Heart right ventricle (tissue), 16 donors: ENCODE data around the gene ZNF679. TPM values are rescaled to one million over a fixed set of nuclear protein-coding genes. Genes with fewer than 3 reads are reported as not detected.

ENCODE experiments used
- ATAC-seq, 8 donors: fragments of 200-7000 bp; cut with Tn5 transposase; one replicate each; pipeline ENCODE4 v1.9.1; 2020; ENCODE audit warnings: mild to moderate bottlenecking in 8 of 8, moderate library complexity in 8 of 8, moderate number of reproducible peaks in 1 of 8
- DNase-seq, 2 donors: peaks; one replicate each; pipeline ENCODE4 v3.0.0-alpha.2; 2020
- H3K27ac ChIP-seq, 10 donors: fragments of 200-600 bp; sonication (generic) in 2 of 10; one replicate each; pipeline versions ENCODE4 v1.5.0 to v1.8.0; 2020 to 2022; ENCODE audit warnings: mild to moderate bottlenecking in 3 of 10
- H3K27me3 ChIP-seq, 7 donors: fragments of 200-600 bp; one replicate each; pipeline ENCODE4 v1.8.0; 2021 to 2022; ENCODE audit warnings: mild to moderate bottlenecking in 2 of 7
- H3K36me3 ChIP-seq, 9 donors: fragments of 200-600 bp; sonication (generic) in 1 of 9; one replicate each; pipeline versions ENCODE4 v1.5.0 to v1.8.0; 2020 to 2022; ENCODE audit warnings: mild to moderate bottlenecking in 2 of 9
- H3K4me1 ChIP-seq, 9 donors: fragments of 200-600 bp; sonication (generic) in 1 of 9; one replicate each; pipeline versions ENCODE4 v1.5.0 to v1.8.0; 2020 to 2022; ENCODE audit warnings: mild to moderate bottlenecking in 4 of 9
- H3K4me3 ChIP-seq, 10 donors: fragments of 200-600 bp; sonication (generic) in 2 of 10; one replicate each; pipeline versions ENCODE4 v1.5.0 to v1.8.0; 2020 to 2022; ENCODE audit warnings: mild to moderate bottlenecking in 7 of 10, moderate library complexity in 2 of 10
- H3K9me3 ChIP-seq, 11 donors: fragments of 200-600 bp in 10 of 11; sonication (generic) in 2 of 11; one replicate each; pipeline versions ENCODE4 v1.5.0 to v1.8.0; 2013 to 2022; ENCODE audit warnings: mild to moderate bottlenecking in 2 of 11, control low read depth in 1 of 11, moderate library complexity in 1 of 11
- WGBS, 2 donors: extraction: QIAGEN DNeasy Blood & Tissue Kit; methylation state at CpG; one replicate each; pipeline ENCODE4 v1.1.7; 2013; ENCODE audit warnings: inconsistent platforms in 1 of 2; 5-methylcytosine and 5-hydroxymethylcytosine counted together
- intact Hi-C, 10 donors: fragments of 100-400 bp; cut with DNase I; formaldehyde crosslinking; loops; one replicate each; pipeline versions ENCODE4 v1.11.1 to v1.14.2; 2022
- polyA plus RNA-seq, 2 donors: library from polyadenylated mRNA; stranded (reverse); fragments of 200-250 nt; gene quantifications; one replicate each; pipeline ENCODE4 v1.2.3, GENCODE V29; 2013
- total RNA-seq, 10 donors: library from RNA; stranded (reverse); fragmentation: NEBNext Ultra II Directional in 3 of 10; extraction: Animal tissue kit (Norgen Biotek cat#: 25700) in 3 of 10; gene quantifications; one replicate each; pipeline versions ENCODE4 v1.2.1 to v1.2.4, GENCODE V29; 2021 to 2023
- TF ChIP-seq, protein P1 (sequence below), 9 donors: fragments of 200-600 bp; sonication (generic) in 2 of 9; IDR thresholded peaks; one replicate each; pipeline versions ENCODE4 v1.5.0 to v1.8.0; 2021 to 2022; ENCODE audit warnings: antibody characterized with exemption in 9 of 9, mild to moderate bottlenecking in 5 of 9, moderate library complexity in 1 of 9
- donor health status: Arrhythmogenic right ventricular cardiomyopathy.
- donor health status: ischemic (EF 13 %, LVEDD 7.1; RV severe dilation, severe dysfunction).
- donor health status: healthy with polysubstance abuse.
- donor health status: DM: no; HTN: yes; CAD: no.
- donor health status: DM: no; HTN: no; CAD: no.
- donor health status: ischemic (EF 25% LVEDD 6.9; RV normal size, moderate dysfunction).
- donor health status: ischemic (EF 25% LVEDD 5.7; RV mildly dilated, moderate dysfunction).
- donor health status: healthy.
- donor health status: DM: yes; HTN: yes; CAD: no.
- donor health status: Ischemic cardiomyopathy.
- donor health status: ischemic (EF 35%, LVEDD 5.7; RV mildly dilated, moderate dysfunction).
- donor health status: nonischemic (EF 11% LVEDD 7.7; RV severe dilation, severe dysfunction).
- donor health status: DM: yes; HTN: yes; CAD: no.
- donor health status: PGD.
- donor health status: ischemic (EF 29% LVEDD 5.4; RV normal size, mild dysfunction).
- donor health status: nonischemic (EF 23%, LVEDD 6.1; RV moderate dilation, normal function).

ZNF679 gene
- total and polyA plus RNA-seq, 12 donors, result not detected

DNA sequence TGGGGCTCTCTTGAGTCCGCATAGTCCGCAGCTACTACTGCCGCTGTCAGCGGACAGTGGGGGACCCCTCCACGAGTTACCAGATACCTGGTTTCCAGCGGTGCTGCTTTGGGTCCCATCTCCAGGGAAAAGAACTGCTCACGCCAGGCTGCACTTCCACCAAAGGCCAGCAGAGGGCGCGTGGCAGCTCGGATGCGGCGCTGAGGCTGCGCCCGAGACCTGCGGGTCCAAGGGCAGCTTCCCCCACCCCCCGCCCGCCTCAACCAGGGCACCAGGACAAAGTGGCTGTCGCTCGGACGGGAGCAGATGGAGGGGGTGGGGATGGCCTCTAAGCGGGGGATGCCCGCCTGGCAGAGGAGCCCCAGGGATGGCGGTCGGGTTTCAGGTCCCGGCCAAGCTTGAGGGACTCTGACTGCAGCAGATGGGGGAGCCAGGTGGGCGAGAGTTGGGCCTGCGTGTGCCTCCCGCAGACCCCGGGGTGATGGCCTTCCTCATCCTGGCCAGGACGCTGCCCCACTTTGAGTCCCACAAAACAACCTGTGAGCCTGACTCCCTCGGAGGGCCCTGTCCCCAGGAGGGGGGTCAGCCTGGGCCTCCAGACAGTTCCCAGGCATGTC, 45.0 kb upstream of the ZNF679 start:
- 21 to 24% methylated on average over 31 of the region's 31 CpGs for WGBS, 2 donors
- peak in 3 of 8 donors; percentile 37 to 50 (median 38) for ATAC-seq
- H3K4me3 ChIP-seq, result no peak overlapping the region
- peaks cover 0 to 6% (median 0%) of the 10 kb centered on the region in 9 donors for H3K4me1 ChIP-seq
- peaks cover 20 to 42% (median 24%) of the 10 kb centered on the region in 7 donors for H3K27me3 ChIP-seq
- no peak overlapping the region for H3K27ac ChIP-seq
- DNase-seq, result peak; percentile 22 to 38
- intact Hi-C loops, result loop anchor here in 9 of 10 donors (1.0 to 10.0 kb wide), 7 partner anchors 52 to 439 kb away; no protein-coding TSS in a partner anchor
- no peaks in the 10 kb centered on the region for H3K36me3 ChIP-seq
- peaks cover 0 to 32% (median 8%) of the 10 kb centered on the region in 11 donors for H3K9me3 ChIP-seq
- TF ChIP-seq, protein P1, sequence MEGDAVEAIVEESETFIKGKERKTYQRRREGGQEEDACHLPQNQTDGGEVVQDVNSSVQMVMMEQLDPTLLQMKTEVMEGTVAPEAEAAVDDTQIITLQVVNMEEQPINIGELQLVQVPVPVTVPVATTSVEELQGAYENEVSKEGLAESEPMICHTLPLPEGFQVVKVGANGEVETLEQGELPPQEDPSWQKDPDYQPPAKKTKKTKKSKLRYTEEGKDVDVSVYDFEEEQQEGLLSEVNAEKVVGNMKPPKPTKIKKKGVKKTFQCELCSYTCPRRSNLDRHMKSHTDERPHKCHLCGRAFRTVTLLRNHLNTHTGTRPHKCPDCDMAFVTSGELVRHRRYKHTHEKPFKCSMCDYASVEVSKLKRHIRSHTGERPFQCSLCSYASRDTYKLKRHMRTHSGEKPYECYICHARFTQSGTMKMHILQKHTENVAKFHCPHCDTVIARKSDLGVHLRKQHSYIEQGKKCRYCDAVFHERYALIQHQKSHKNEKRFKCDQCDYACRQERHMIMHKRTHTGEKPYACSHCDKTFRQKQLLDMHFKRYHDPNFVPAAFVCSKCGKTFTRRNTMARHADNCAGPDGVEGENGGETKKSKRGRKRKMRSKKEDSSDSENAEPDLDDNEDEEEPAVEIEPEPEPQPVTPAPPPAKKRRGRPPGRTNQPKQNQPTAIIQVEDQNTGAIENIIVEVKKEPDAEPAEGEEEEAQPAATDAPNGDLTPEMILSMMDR (IDR thresholded peaks at IDR 0.05), result peak; percentile 69 to 89 (median 79)

DNA sequence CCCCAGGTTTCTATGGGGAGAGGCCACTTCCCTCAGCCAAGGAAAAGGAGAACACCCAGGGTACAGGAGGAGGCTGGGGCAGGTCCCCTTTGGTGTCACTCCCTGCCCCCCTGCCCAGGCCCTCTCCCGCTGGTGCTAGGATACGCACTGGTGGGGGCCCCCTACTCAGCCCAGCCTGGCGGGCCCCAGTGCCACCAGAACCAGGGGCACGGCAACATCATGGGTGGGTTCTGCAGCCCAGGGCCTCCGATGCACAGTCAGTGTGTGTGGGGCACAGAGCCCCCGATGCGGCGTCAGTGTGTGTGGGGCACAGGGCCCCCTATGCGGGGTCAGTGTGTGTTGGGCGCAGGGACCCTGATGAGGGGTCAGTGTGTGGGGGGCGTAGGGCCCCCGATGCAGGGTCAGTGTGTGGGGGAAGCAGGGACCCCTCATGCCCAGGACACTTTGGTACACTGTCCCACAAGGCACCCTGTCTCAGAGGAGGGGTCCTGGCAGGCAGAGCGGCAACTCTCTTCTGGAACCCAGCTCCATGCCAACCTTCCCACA, 44.4 kb upstream of the ZNF679 start:
- Histone ChIP-seq H3K27ac (no peak overlapping the region), H3K4me1 (peaks cover 0 to 6% (median 0%) of the 10 kb centered on the region in 9 donors), H3K4me3 (no peak overlapping the region), H3K9me3 (peaks cover 0 to 39% (median 8%) of the 10 kb centered on the region in 11 donors), H3K27me3 (peaks cover 20 to 41% (median 24%) of the 10 kb centered on the region in 7 donors), H3K36me3 (no peaks in the 10 kb centered on the region)
- WGBS, 2 donors, result 93 to 95% methylated on average over 13 of the region's 13 CpGs
- intact Hi-C loops, result loop anchor here in 9 of 10 donors (1.0 to 10.0 kb wide), 7 partner anchors 51 to 438 kb away; no protein-coding TSS in a partner anchor
- TF ChIP-seq, protein P1 (IDR thresholded peaks at IDR 0.05), result no peak
- DNase-seq (no peak), ATAC-seq (peak in 2 of 8 donors; percentile 26 to 29)

DNA sequence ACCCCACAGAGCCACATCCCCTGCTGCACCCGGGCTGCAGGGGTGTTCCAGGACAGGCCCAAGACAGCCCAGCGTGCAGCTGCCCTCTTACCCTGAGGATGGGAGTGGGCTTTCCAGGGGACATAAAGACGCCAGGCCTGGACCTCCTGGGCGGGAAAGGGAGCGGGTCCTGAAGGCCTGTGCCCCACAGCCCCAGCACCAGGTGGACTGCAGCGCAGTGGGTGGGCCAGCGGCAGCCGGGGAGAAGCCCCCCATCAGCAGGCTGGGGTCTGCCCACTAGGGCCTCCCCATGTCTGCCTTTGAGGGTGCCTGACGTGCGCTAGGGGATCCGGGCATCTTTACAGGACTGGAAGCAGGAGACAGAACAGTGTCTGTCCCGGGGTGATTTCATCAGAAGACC, 43.9 kb upstream of the ZNF679 start:
- intact Hi-C loops, result loop anchor here in 7 of 10 donors (5.0 to 10.0 kb wide), 4 partner anchors 50 to 438 kb away; no protein-coding TSS in a partner anchor
- H3K9me3 ChIP-seq, result peaks cover 0 to 42% (median 8%) of the 10 kb centered on the region in 11 donors
- H3K4me1 ChIP-seq, result peaks cover 0 to 6% (median 0%) of the 10 kb centered on the region in 9 donors
- TF ChIP-seq, protein P1 (IDR thresholded peaks at IDR 0.05), result no peak
- no peaks in the 10 kb centered on the region for H3K36me3 ChIP-seq
- H3K4me3 ChIP-seq, result no peak overlapping the region
- ATAC-seq (no peak), DNase-seq (no peak)
- 90% methylated on average over 12 of the region's 12 CpGs for WGBS, 2 donors
- H3K27ac ChIP-seq, result no peak overlapping the region
- peaks cover 20 to 41% (median 24%) of the 10 kb centered on the region in 7 donors for H3K27me3 ChIP-seq

DNA sequence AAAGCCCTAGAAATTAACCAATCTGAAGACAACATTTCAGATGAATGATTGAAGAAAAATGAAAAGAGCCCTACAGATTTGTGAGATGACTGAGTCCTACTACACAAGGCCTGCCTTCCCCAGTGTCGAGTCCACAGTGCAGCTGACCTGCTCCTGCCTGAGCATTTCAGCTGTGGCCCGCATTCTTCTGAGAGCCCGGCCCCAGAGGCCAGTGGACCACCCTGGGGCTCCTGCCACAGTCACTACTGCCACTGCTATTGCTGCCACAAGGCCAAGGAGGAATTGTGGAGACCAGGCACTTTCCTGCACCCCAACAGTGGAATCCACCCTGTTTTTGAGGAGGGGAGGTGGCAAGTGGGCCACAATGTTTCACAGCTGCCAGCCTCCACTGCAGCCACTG, 40.9 kb upstream of the ZNF679 start:
- intact Hi-C loops, result loop anchor here in 2 of 10 donors (5.0 to 10.0 kb wide), 3 partner anchors 47 to 430 kb away; no protein-coding TSS in a partner anchor
- Histone ChIP-seq H3K4me1 (peaks cover 0 to 6% (median 0%) of the 10 kb centered on the region in 9 donors), H3K9me3 (peaks cover 0 to 52% (median 8%) of the 10 kb centered on the region in 11 donors), H3K27ac (no peak overlapping the region), H3K4me3 (no peak overlapping the region), H3K36me3 (no peaks in the 10 kb centered on the region), H3K27me3 (peaks cover 7 to 15% (median 11%) of the 10 kb centered on the region in 7 donors)
- no peak for ATAC-seq
- DNase-seq, result no peak
- TF ChIP-seq, protein P1 (IDR thresholded peaks at IDR 0.05), result no peak
- WGBS, 2 donors, result 51 to 63% methylated on average over 3 of the region's 3 CpGs
